ENCODE measurements around the gene TTC23.

The TTC23 gene

DNA sequence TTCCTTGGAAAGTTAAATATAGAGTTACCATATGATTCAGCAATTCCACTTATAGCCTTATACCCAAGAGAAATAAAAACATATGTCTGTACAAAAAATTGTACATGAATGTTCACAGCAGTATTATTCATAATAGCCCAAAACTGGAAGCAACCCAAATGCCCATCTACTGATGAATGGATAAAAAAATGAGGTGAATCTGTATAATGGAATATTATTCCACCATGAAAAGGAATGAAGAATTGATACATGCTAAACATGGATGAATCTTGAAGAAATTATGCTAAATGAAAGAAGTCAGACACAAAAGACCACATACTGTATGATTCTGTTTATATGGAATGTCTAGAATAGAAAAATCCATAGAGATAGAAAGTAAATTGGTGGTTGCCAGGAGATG, 61.4 kb downstream of the TTC23 start:
- TF ChIP-seq, protein P1, sequence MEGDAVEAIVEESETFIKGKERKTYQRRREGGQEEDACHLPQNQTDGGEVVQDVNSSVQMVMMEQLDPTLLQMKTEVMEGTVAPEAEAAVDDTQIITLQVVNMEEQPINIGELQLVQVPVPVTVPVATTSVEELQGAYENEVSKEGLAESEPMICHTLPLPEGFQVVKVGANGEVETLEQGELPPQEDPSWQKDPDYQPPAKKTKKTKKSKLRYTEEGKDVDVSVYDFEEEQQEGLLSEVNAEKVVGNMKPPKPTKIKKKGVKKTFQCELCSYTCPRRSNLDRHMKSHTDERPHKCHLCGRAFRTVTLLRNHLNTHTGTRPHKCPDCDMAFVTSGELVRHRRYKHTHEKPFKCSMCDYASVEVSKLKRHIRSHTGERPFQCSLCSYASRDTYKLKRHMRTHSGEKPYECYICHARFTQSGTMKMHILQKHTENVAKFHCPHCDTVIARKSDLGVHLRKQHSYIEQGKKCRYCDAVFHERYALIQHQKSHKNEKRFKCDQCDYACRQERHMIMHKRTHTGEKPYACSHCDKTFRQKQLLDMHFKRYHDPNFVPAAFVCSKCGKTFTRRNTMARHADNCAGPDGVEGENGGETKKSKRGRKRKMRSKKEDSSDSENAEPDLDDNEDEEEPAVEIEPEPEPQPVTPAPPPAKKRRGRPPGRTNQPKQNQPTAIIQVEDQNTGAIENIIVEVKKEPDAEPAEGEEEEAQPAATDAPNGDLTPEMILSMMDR (IDR thresholded peaks at IDR 0.05; ENCODE audit: low read depth, low read length, missing control alignments): no peak
- peak overlapping the region; percentile 17 for H3K27ac ChIP-seq
- no peaks in the 10 kb centered on the region for H3K27me3 ChIP-seq (replicated peaks)
- H3K4me3 ChIP-seq (ENCODE audit: low read depth, low read length): no peak overlapping the region
- H3K36me3 ChIP-seq (replicated peaks): peaks cover 12% of the 10 kb centered on the region
- peak; percentile 23 for DNase-seq
- in situ Hi-C loops (cut with HindIII; ENCODE audit: low pct_ligation_motif_present, low sequenced_read_pairs): no loop called here

DNA sequence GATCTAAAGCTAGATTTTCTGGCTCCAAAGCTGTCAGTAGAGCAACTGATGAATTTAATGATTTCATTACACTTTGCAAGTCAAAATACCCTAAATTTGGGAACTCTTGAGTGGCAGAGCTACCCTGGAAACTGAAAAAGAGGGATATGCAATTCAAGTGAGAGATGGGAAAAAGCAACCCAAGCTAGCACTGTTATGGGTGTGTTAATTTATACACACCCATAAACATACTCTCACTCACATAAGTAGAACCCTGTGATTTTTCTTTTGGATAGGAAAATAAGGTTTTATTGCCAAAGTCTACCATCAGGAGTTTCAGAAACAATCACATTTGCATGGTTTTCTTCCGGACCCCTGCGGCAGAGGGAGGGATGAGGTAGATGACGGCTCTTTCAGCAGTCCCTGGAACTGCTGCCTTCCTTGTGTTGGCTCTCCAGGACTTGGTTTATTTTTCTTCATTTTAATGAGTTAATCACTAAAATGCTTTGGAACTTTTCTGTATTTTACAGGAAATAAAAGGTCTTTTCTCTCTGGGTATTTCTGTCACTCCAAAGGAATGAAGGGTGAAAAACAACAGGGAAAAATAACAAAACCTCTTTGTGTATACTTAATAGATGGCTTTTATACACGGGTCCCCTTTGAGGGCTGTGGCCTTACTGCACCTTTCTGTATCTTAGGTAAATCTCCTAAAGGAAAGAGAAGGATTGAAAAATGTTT, 63.8 kb downstream of the TTC23 start:
- TF ChIP-seq, protein P1 (IDR thresholded peaks at IDR 0.05; ENCODE audit: low read depth, low read length, missing control alignments): no peak
- H3K27ac ChIP-seq: no peak overlapping the region
- DNase-seq: no peak
- no peaks in the 10 kb centered on the region for H3K36me3 ChIP-seq (replicated peaks)
- no peaks in the 10 kb centered on the region for H3K27me3 ChIP-seq (replicated peaks)
- in situ Hi-C loops (cut with HindIII; ENCODE audit: low pct_ligation_motif_present, low sequenced_read_pairs): no loop called here
- H3K4me3 ChIP-seq (ENCODE audit: low read depth, low read length): no peak overlapping the region

DNA sequence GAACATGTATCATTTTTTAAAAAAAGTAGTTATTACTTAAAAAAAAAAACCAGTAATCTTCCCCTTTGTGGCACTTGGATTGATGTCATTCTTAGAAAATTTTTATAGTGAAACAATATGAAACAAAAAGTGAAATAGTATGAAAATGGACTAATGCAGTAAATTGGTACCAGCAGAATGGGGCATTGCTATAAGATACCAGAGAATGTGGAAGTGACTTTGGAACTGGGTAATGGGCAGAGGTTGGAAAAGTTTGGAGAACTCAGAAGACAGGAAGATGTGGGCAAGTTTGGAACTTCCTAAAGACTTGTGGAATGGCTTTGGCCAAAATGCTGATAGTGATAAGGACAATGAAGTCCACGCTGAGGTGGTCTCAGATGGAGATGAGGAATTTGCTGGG, 66.6 kb downstream of the TTC23 start:
- H3K27ac ChIP-seq: no peak overlapping the region
- in situ Hi-C loops (cut with HindIII; ENCODE audit: low pct_ligation_motif_present, low sequenced_read_pairs): no loop called here
- DNase-seq: no peak
- H3K27me3 ChIP-seq (replicated peaks): no peaks in the 10 kb centered on the region
- no peak overlapping the region for H3K4me3 ChIP-seq (ENCODE audit: low read depth, low read length)
- TF ChIP-seq, protein P1 (IDR thresholded peaks at IDR 0.05; ENCODE audit: low read depth, low read length, missing control alignments): no peak
- H3K36me3 ChIP-seq (replicated peaks): no peaks in the 10 kb centered on the region

DNA sequence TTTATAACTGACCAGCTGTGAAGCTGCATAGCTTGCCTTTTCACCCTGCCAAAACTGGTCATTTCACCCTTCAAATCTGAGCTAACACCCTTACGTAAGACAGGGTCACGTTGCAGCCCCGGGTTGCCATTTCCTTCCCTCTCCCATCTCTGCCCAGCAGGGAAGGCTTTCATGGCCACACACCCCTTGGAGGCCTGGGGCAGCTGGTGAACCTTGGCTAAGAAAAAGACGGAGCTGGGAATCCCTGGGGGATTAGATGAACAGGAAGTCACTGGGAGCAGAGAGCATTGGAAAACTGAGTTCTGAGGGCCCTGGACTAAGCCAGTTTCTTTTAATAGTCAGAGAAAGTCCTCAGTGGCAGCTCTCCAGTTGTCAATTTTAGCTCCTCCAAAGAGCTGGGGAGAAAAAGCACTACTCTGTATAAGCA, 67.8 kb downstream of the TTC23 start:
- TF ChIP-seq, protein P1 (IDR thresholded peaks at IDR 0.05; ENCODE audit: low read depth, low read length, missing control alignments): no peak
- Histone ChIP-seq H3K4me3 (ENCODE audit: low read depth, low read length) (no peak overlapping the region), H3K36me3 (replicated peaks) (no peaks in the 10 kb centered on the region), H3K27ac (no peak overlapping the region), H3K27me3 (replicated peaks) (no peaks in the 10 kb centered on the region)
- in situ Hi-C loops (cut with HindIII; ENCODE audit: low pct_ligation_motif_present, low sequenced_read_pairs): no loop called here
- DNase-seq: peak; percentile 6

DNA sequence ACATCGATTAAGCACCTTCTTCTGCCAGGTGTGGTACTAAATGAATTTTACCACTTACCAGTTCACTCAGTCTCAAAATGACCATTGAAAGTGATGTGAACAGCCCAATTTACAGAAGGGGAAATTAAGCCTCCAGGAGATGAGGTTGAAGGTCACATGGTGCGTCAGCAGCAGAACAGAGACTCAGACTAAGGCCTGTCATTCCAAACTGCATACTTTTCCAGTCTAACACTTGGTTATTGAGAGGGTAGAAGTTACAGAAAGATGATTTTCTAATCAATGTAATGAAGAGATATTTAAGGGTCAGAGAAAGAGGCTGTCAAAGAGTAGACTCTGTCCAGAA, 68.4 kb downstream of the TTC23 start:
- Histone ChIP-seq H3K36me3 (replicated peaks) (no peaks in the 10 kb centered on the region), H3K4me3 (ENCODE audit: low read depth, low read length) (no peak overlapping the region), H3K27me3 (replicated peaks) (no peaks in the 10 kb centered on the region), H3K27ac (no peak overlapping the region)
- TF ChIP-seq, protein P1 (IDR thresholded peaks at IDR 0.05; ENCODE audit: low read depth, low read length, missing control alignments): no peak
- in situ Hi-C loops (cut with HindIII; ENCODE audit: low pct_ligation_motif_present, low sequenced_read_pairs): no loop called here
- DNase-seq: no peak

Data from brain microvascular endothelial cell (primary cell).